GM19468 (cell line): ENCODE measurements around the gene MCM9.
"Not testable (repeated sequence)": the region's sequence is repeated elsewhere in the genome, so short reads cannot be mapped to it uniquely, and the experiment has no call there.

ENCODE experiments used
- ATAC-seq: cut with Tn5 transposase; IDR thresholded peaks from one replicate; pipeline ENCODE4 v1.9.1; 2021; ENCODE audit warnings: mild to moderate bottlenecking, moderate library complexity, moderate number of reproducible peaks; ENCODE audit not compliant: unreplicated experiment; ENCODE audit errors: extremely low read depth

MCM9 gene

DNA sequence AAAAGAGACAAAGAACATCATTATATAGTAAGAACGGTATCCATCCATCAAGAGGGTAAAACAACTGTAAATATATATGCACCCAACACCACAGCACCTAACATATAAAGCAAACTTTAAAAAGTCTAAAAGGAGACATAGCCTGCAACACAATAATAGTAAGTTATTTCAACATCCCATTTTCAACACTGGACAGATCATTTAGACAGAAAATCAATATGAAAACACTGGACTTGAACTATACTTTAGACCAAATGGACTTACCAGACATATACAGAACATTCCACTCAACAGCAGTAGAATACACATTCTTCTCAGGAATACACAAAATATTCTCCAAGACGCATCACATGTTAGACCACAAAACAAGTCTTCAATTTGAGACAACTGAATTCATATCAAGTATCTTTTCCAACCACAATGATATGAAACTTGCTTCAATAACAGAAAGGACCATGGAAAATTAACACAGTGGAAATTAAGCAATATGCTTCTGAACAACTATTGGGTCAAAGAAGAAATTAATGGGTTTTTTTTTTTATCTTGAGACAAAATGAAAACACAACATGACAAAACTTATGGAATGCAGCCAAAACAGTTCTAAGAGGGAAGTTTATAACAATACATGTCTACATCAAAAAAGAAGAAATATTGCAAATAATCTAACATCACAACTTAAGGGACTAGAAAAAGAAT, 64.9 kb downstream of the MCM9 start:
- ATAC-seq: no peak

DNA sequence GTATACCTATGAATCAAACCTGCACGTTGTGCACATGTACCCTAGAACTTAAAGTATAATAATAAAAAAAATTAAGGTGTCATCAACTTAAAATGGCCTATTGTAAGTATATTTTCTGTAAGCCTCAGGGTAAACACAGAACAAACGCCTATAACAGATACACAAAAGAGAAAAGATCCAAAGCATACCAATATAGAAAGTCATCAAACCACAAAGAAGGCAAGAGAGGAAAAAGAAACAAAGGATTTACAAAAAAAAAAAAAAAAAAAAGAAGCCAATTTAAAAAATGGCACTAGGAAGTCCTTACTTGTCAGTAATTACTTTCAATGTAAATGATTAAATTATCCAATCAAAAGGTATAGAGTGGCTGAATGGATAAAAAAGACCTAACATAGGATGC, 65.6 kb downstream of the MCM9 start:
- no peak for ATAC-seq

DNA sequence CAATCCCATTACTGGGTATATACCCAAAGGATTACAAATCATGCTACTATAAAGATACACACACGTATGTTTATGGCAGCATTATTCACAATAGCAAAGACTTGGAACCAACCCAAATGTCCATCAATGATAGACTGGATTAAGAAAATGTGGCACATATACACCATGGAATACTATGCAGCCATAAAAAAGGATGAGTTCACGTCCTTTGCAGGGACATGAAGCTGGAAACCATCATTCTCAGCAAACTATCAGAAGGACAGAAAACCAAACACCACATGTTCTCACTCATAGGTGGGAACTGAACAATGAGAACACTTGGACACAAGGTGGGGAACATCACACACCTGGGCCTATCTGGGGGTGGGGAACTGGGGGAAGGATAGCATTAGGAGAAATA, 66.1 kb downstream of the MCM9 start:
- ATAC-seq: not testable (repeated sequence)

DNA sequence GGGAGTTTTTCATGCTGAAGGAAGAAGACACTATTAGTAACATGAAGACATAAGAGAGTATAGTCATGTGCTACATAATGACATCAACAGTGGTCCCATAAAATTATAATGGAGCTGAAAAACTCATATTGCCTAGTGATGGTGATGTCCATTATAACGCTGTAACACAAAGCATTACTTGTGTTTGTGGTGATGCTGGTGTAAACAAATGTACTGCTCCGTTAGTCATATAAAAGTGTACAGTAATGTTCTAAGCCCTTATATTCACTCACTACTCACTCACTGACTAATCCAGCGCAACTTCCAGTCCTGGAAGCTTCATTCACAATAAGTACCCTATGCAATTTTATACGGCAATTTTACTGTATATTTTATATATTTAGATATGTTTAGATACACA, 67.8 kb downstream of the MCM9 start:
- no peak for ATAC-seq

DNA sequence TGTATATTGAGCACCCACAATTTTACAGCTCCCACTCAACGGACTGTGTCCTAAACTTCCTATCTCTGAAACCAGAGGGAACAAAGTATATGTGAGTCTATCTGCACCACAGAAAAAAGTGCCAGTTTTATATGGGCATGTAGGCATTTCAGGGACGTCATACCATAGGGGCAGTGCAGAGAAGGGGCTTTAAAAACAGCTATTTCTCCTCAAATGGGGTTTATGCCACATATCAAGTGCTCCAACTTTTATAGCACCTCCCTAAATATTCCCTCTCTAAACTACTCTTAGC, 69.9 kb downstream of the MCM9 start:
- ATAC-seq: no peak

DNA sequence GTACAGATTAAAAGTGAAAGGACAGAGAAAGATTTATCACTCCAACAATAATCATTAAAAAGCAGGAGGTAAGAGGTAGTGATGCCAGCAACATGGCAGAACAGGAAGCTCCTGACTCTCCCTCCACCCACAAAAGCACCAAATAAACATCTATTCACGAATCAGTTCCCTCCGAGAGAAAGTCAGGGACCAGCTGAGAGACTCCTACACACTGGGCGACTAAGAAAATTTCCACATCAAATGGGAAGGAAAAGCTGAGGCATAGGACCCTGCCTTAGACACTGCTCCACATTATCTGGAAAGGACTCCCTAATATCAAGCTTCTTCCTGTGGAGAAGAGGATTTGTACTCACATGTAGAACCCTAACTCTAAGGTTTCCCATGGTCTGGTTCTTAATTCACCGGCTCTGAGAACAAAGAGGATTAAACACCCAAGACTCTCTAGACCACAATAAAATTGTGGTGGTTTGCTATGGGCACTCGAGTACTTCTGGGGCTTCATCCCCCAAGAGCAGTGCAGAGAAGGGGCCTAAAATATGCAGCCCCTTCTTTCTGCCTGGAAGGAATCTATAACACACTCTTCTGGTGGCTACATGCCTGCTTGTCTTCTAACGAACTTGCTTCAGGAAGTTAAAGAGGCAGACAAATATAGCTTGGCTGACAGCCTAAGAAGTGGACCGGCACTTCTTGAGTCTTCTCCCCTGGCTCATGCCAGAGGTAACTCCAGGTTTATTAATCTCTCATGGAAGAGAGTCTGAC, 70.4 kb downstream of the MCM9 start:
- no peak for ATAC-seq

DNA sequence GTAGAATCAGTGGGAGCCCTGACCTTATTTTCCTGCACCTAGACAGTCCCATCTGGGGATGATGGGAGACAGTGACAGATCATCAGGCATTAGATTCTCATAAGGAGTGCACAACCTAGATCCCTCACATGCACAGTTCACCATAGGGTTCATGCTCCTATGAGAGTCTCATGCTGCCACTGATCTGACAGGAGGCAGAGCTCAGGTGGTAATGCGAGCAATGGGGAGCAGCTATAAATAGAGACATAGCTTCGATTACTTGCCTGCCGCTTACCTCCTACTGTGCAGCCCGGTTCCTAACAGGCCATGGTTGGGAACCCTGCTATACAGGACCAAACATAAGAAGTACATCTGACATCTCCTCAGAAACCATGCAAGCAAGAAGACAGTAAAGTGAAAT, 72.5 kb downstream of the MCM9 start:
- no peak for ATAC-seq

GRCh38 chr6:118860880-118861279, 74.1 kb downstream of the MCM9 start:
- no peak for ATAC-seq

GRCh38 chr6:118860363-118860762, 74.6 kb downstream of the MCM9 start:
- no peak for ATAC-seq

GRCh38 chr6:118859517-118860064, 75.4 kb downstream of the MCM9 start:
- no peak for ATAC-seq

- no peak for ATAC-seq
These were observed 78.7 kb downstream of the MCM9 start for GRCh38 chr6:118856301-118856700.

- no peak for ATAC-seq
These were observed 81.6 kb downstream of the MCM9 start for GRCh38 chr6:118853408-118853807.

DNA sequence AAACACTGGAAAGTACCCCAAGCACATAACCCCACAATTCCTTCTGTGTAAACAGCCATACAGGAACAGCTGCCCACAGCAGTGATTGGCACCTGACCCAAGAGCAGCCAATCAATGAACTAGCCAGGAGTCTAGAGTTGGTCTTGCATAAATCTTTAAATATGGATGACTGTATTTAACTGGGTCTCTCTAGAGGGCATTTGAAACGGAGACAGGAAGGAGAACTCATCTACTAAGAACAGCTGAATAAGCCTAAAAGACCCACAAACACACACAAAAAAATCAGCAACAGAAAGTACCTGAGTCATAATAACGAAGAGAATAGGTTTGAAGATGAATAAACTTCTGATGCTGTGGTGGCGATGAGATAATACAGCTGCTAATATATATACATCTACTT, 90.0 kb downstream of the MCM9 start:
- peak; percentile 41 for ATAC-seq

- peak; percentile 59 for ATAC-seq
These were observed 91.1 kb downstream of the MCM9 start for GRCh38 chr6:118843685-118844390.

- no peak for ATAC-seq
These were observed 104.3 kb downstream of the MCM9 start for GRCh38 chr6:118830691-118831090.

DNA sequence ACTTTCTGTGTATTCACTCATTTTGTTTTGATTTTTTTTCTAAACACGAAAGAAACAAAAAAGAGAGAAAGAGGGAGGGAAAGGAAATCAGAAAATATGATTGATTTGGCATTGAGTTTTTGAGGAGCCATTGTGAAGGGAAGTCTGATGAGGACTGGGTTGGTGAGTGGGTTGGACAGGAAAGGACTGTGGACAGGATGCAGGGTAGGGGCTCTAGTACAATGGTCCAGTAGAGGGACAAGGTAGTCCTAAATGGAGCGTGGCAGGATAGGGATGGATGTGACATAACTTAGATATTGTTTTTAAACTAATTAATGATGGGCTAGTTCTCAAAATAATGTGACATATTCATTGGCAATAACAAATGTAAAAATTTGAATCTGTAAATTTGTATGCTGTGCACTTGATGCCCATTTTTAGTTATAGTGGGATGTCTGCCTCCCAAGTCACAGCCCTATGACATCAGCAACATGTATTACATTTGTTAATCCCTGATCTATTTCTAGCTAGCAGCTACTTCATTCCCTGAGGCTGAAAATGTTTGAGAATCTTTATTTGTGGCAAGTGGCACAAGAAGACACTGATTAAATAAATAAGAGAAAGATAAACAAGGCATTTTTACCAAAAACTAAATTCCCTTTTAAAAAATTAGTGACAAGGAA, 105.0 kb downstream of the MCM9 start:
- ATAC-seq: no peak

DNA sequence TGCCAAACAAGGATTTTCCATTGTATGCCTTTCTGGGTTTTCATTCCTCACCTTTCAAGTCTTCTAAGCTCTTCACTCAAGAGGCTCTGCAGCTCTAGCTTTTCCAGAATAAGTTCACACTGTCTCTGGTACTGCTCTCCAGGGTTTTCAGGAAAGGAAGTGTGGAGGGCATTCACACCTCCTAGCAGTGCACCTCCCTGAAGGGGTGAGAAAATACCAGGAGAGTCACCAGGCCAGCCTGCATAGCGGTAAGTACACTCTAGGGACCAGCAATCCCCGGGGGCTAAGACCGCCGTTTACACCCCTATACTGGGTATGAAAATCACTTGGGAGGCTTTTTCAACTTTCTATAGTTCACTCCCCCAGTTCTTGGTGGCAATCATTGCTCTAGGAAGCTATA, 108.9 kb downstream of the MCM9 start:
- no peak for ATAC-seq

DNA sequence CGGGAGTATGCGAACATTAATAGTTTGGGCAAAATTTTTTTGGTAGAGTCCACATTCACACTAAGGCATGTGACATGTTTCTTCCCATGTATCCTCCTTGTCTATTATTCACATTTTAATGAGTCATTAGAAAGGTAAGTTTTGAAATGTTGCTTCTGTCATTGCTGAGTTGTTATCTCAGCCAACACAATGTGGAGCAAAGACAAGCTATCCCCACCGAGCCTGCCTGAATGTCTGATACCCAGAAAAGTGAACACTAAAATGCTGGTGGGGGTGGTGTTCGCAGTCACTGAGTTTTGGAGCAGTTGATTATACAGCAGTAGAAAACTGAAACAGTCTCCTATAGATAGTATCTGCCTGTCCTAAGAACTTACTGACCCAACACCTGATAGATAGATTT, 109.3 kb downstream of the MCM9 start:
- ATAC-seq: no peak

DNA sequence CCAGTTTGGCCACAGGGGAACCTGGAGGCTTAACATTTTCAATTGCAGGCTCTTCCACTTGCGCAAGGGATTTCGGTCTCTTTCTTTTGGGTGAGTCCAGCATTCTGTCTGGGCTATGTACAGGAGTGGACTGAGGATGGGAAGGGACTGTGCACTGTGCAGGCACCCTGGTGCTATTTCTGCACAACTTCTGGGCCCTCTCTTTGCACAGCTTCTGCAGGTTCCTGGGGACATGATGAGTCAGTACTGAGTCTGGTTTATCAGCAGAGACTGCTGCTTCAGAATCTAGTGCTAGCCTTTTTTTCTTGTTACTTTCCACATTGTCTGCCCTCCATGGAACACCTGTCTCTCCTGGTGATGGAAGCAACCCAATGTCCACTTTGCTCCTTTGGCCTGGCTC, 119.5 kb downstream of the MCM9 start:
- no peak for ATAC-seq

- no peak for ATAC-seq
These were observed 121.2 kb downstream of the MCM9 start for GRCh38 chr6:118813775-118814174.

GRCh38 chr6:118812970-118813369, 122.0 kb downstream of the MCM9 start:
- ATAC-seq: no peak
